WTC11 (cell line): Measurements from ENCODE around the gene VAV2. TPM values are rescaled to one million over a fixed set of nuclear protein-coding genes. Genes with fewer than 3 reads are reported as not detected.

Experiments
- ATAC-seq: fragments of 200-7000 bp; cut with Tn5 transposase; 2 replicates; pipeline ENCODE4 v1.10.0; 2021; ENCODE audit warnings: mild to moderate bottlenecking, moderate library complexity
- CTCF ChIA-PET: fragments of 300-600 bp; sonication (Branson Sonifier 250); formaldehyde crosslinking; loops from one replicate; lab custom pipeline; 2021; ENCODE audit warnings: antibody characterized with exemption; lab: Charles Lee
- POLR2A ChIA-PET: fragments of 350-600 bp; sonication (Branson Sonifier 250); formaldehyde crosslinking; loops from one replicate; lab custom pipeline; 2021; ENCODE audit warnings: antibody characterized with exemption; lab: Charles Lee
- DNase-seq: peaks from one replicate; pipeline ENCODE4 v3.0.0; 2021; ENCODE audit warnings: low spot score
- H3K27ac Mint-ChIP-seq: 2 replicates; pipeline ENCODE4 v1.8.0; 2021; ENCODE audit warnings: mixed read lengths
- H3K27me3 Mint-ChIP-seq: 2 replicates; pipeline ENCODE4 v1.8.0; 2021; ENCODE audit warnings: low read depth, mild to moderate bottlenecking, moderate library complexity, mixed read lengths
- H3K36me3 Mint-ChIP-seq: 2 replicates; pipeline ENCODE4 v1.8.0; 2021; ENCODE audit warnings: mixed read lengths
- H3K4me1 Mint-ChIP-seq: 2 replicates; pipeline ENCODE4 v1.8.0; 2022; ENCODE audit warnings: mixed read lengths
- H3K4me3 Mint-ChIP-seq: 2 replicates; pipeline ENCODE4 v1.8.0; 2021; ENCODE audit warnings: mild to moderate bottlenecking, moderate library complexity, mixed read lengths
- H3K9me3 Mint-ChIP-seq: 2 replicates; pipeline ENCODE4 v1.8.0; 2021; ENCODE audit warnings: mixed read lengths
- ATF2 ChIP-seq: sonication (generic); formaldehyde crosslinking; IDR thresholded peaks from 2 replicates; pipeline ENCODE4 v1.8.1; 2022; ENCODE audit warnings: low read depth, missing genetic modification reagents, borderline replicate concordance
- CTCF ChIP-seq: fragments of 200-600 bp; IDR thresholded peaks from 2 replicates; pipeline ENCODE4 v1.8.0; 2022; ENCODE audit warnings: antibody characterized with exemption
- FOXJ3 ChIP-seq: sonication (generic); formaldehyde crosslinking; IDR thresholded peaks from 2 replicates; pipeline ENCODE4 v1.9.0; 2021; ENCODE audit warnings: missing genetic modification reagents, mild to moderate bottlenecking, borderline replicate concordance
- FOXP1 ChIP-seq: sonication (generic); formaldehyde crosslinking; IDR thresholded peaks from 2 replicates; pipeline ENCODE4 v1.8.0; 2022; ENCODE audit warnings: missing genetic modification reagents, mild to moderate bottlenecking, moderate library complexity, borderline replicate concordance
- GABPB1 ChIP-seq: sonication (generic); formaldehyde crosslinking; IDR thresholded peaks from 2 replicates; pipeline ENCODE4 v1.8.1; 2023; ENCODE audit warnings: mild to moderate bottlenecking, missing genetic modification reagents
- GRHL2 ChIP-seq: fragments of 250-450 bp; sonication (Bioruptor Pico); IDR thresholded peaks from 2 replicates; pipeline ENCODE4 v1.8.0; 2022; ENCODE audit warnings: mild to moderate bottlenecking, moderate library complexity; ENCODE audit not compliant: insufficient replicate concordance, severe bottlenecking
- HMGXB4 ChIP-seq: sonication (generic); formaldehyde crosslinking; IDR thresholded peaks from 2 replicates; pipeline ENCODE4 v1.8.1; 2023; ENCODE audit warnings: mild to moderate bottlenecking, moderate library complexity, missing genetic modification reagents
- JAZF1 ChIP-seq: fragments of 250-450 bp; sonication (Bioruptor Pico); IDR thresholded peaks from 2 replicates; pipeline ENCODE4 v1.9.0; 2021; ENCODE audit warnings: moderate library complexity, mild to moderate bottlenecking, inconsistent platforms
- MLX ChIP-seq: sonication (generic); formaldehyde crosslinking; IDR thresholded peaks from 2 replicates; pipeline ENCODE4 v1.8.1; 2023; ENCODE audit warnings: mild to moderate bottlenecking, missing genetic modification reagents, moderate library complexity
- NR2C2 ChIP-seq: sonication (generic); formaldehyde crosslinking; IDR thresholded peaks from 2 replicates; pipeline ENCODE4 v1.8.0; 2022; ENCODE audit warnings: mild to moderate bottlenecking, missing genetic modification reagents
- RORB ChIP-seq: fragments of 250-450 bp; sonication (Bioruptor Pico); IDR thresholded peaks from 2 replicates; pipeline ENCODE4 v1.9.0; 2021; ENCODE audit warnings: mild to moderate bottlenecking
- SOX15 ChIP-seq: fragments of 250-450 bp; sonication (Bioruptor Pico); IDR thresholded peaks from 2 replicates; pipeline ENCODE4 v1.9.0; 2021; ENCODE audit warnings: mild to moderate bottlenecking
- TEAD4 ChIP-seq: sonication (generic); formaldehyde crosslinking; IDR thresholded peaks from 2 replicates; pipeline ENCODE4 v1.8.0; 2022; ENCODE audit warnings: mild to moderate bottlenecking, missing genetic modification reagents
- USF1 ChIP-seq: sonication (generic); formaldehyde crosslinking; IDR thresholded peaks from 2 replicates; pipeline ENCODE4 v1.8.0; 2022; ENCODE audit warnings: mild to moderate bottlenecking, missing genetic modification reagents
- USF2 ChIP-seq: sonication (generic); formaldehyde crosslinking; IDR thresholded peaks from 2 replicates; pipeline ENCODE4 v1.8.1; 2023; ENCODE audit warnings: mild to moderate bottlenecking, missing genetic modification reagents, moderate library complexity
- ZNF121 ChIP-seq: sonication (generic); formaldehyde crosslinking; IDR thresholded peaks from 2 replicates; pipeline ENCODE4 v1.8.0; 2023; ENCODE audit warnings: missing genetic modification reagents
- ZNF263 ChIP-seq: sonication (generic); formaldehyde crosslinking; IDR thresholded peaks from 2 replicates; pipeline ENCODE4 v1.8.1; 2022; ENCODE audit warnings: low read depth, mild to moderate bottlenecking, moderate library complexity, missing genetic modification reagents
- ZNF317 ChIP-seq: sonication (generic); formaldehyde crosslinking; IDR thresholded peaks from 2 replicates; pipeline ENCODE4 v1.8.1; 2023; ENCODE audit warnings: low read depth, mild to moderate bottlenecking, moderate library complexity, missing genetic modification reagents, borderline replicate concordance
- ZNF396 ChIP-seq: fragments of 250-450 bp; sonication (Bioruptor Pico); IDR thresholded peaks from 2 replicates; pipeline ENCODE4 v1.8.0; 2021; ENCODE audit warnings: mild to moderate bottlenecking, moderate library complexity, borderline replicate concordance
- ZNF416 ChIP-seq: fragments of 250-450 bp; sonication (Bioruptor Pico); IDR thresholded peaks from 2 replicates; pipeline ENCODE4 v1.9.0; 2021; ENCODE audit warnings: mild to moderate bottlenecking, inconsistent platforms
- total RNA-seq: library from RNA; stranded (reverse); gene quantifications from 3 replicates; pipeline ENCODE4 v1.2.3, GENCODE V29; 2021

Gene VAV2
- total RNA-seq, 1 experiment from 2014 or later = 39.7 TPM

- peaks cover 15% of the 10 kb centered on the region for H3K9me3 Mint-ChIP-seq
- TF ChIP-seq CTCF (peak; percentile 100), GABPB1 (CRISPR knock-in tag) (0 out of 2 replicates have a peak, but pooled peaks have one; percentile 19), USF2 (CRISPR knock-in tag) (peak; percentile 37; the same call in 1 of the 2 replicates), FOXP1 (no peak), SOX15 (no peak), HMGXB4 (peak; percentile 38; the same call in 1 of the 2 replicates), ZNF263 (CRISPR knock-in tag) (peak; percentile 61; the same call in 1 of the 2 replicates)
- ChIA-PET POLR2A (no interaction called here), CTCF (interaction anchor here (0.5 to 3.0 kb wide), 80 partner anchors 9 to 713 kb away, joined by 3 to 52 read pairs (median 4); partner anchors contain the start of genes ADAMTSL2, BRD3OS, GTF3C5 and SLC2A6)
- ATAC-seq = peak; percentile 93
- H3K27me3 Mint-ChIP-seq = peaks cover 7% of the 10 kb centered on the region
- DNase-seq = peak; percentile 96
- H3K4me3 Mint-ChIP-seq = no peak overlapping the region
- no peaks in the 10 kb centered on the region for H3K36me3 Mint-ChIP-seq
- no peak overlapping the region for H3K27ac Mint-ChIP-seq
- H3K4me1 Mint-ChIP-seq = peaks cover under 1% of the 10 kb centered on the region; the same call in 1 of the 2 replicates
Measured at GRCh38 chr9:133742849-133743444, 249.2 kb downstream of the VAV2 start.

- Mint-ChIP-seq H3K4me3 (no peak overlapping the region), H3K4me1 (peaks cover 5% of the 10 kb centered on the region), H3K9me3 (peaks cover 15% of the 10 kb centered on the region), H3K27ac (no peak overlapping the region), H3K27me3 (peaks cover 7% of the 10 kb centered on the region), H3K36me3 (no peaks in the 10 kb centered on the region)
- no peak for DNase-seq
- CTCF ChIA-PET = interaction anchor here (1.0 to 3.0 kb wide), 38 partner anchors 10 to 389 kb away, joined by 3 to 52 read pairs (median 6); partner anchors contain the start of genes ADAMTSL2, BRD3OS and SLC2A6
- no peak for ATAC-seq
- POLR2A ChIA-PET = no interaction called here
- TF ChIP-seq ZNF121 (CRISPR knock-in tag) (no peak), ZNF317 (CRISPR knock-in tag) (no peak), ZNF416 (no peak), TEAD4 (no peak), JAZF1 (no peak), RORB (CRISPR knock-in tag) (no peak), USF1 (no peak), FOXJ3 (CRISPR knock-in tag) (no peak), ZNF396 (CRISPR knock-in tag) (no peak), ATF2 (CRISPR knock-in tag) (no peak), NR2C2 (CRISPR knock-in tag) (no peak), MLX (CRISPR knock-in tag) (no peak), GRHL2 (CRISPR knock-in tag) (no peak)
Measured at GRCh38 chr9:133742251-133742650, 249.9 kb downstream of the VAV2 start.
